CD4-positive, alpha-beta T cell (primary cell): Measurements from ENCODE around the gene TRIM67. TPM values are rescaled to one million over a fixed set of nuclear protein-coding genes. Genes with fewer than 3 reads are reported as not detected.

Experiments
- ATAC-seq: fragments of 200-7000 bp; cut with Tn5 transposase; one replicate; pipeline ENCODE4 v1.10.0; 2022; ENCODE audit warnings: mild to moderate bottlenecking; ENCODE audit not compliant: poor library complexity
- CTCF ChIA-PET: fragments of 350-600 bp; sonication (Branson Sonifier 250); formaldehyde crosslinking; loops from one replicate; lab custom pipeline; 2021; ENCODE audit warnings: antibody characterized with exemption, inconsistent platforms; lab: Charles Lee
- POLR2A ChIA-PET: fragments of 350-600 bp; sonication (Branson Sonifier 250); formaldehyde crosslinking; loops from one replicate; lab custom pipeline; 2021; ENCODE audit warnings: antibody characterized with exemption, inconsistent platforms; lab: Charles Lee
- DNase-seq, 14 experiments: peaks; one replicate each; pipeline ENCODE4 v3.0.0-alpha.2; 2013 to 2020; ENCODE audit warnings: mixed read lengths in 2 of 14
- H3K27ac ChIP-seq, 2 donors: one replicate each; pipeline versions ENCODE4 v1.5.1 to v1.7.0; 2013; ENCODE audit warnings: low read length in 2 of 2, low read depth in 1 of 2, mild to moderate bottlenecking in 1 of 2
- H3K27me3 ChIP-seq, 2 experiments: 1 replicate in 1 of 2; 2 replicates in 1 of 2; pipeline versions ENCODE4 v1.6.1 to v1.7.0; 2013; ENCODE audit warnings: low read length in 2 of 2, control low read depth in 1 of 2, mild to moderate bottlenecking in 1 of 2, moderate library complexity in 1 of 2; ENCODE audit not compliant: insufficient read depth in 2 of 2, control insufficient read depth in 1 of 2
- H3K36me3 ChIP-seq: one replicate; pipeline ENCODE4 v1.6.1; 2013; ENCODE audit warnings: low read length, control low read depth; ENCODE audit not compliant: insufficient read depth
- H3K4me1 ChIP-seq: one replicate; pipeline ENCODE4 v1.6.1; 2013; ENCODE audit warnings: low read length, control low read depth; ENCODE audit not compliant: insufficient read depth
- H3K4me3 ChIP-seq: one replicate; pipeline ENCODE4 v1.5.1; 2013; ENCODE audit warnings: mild to moderate bottlenecking, low read length, moderate library complexity
- H3K9me3 ChIP-seq, 2 experiments: 1 replicate in 1 of 2; 2 replicates in 1 of 2; pipeline versions ENCODE4 v1.6.1 to v1.7.0; 2013; ENCODE audit warnings: low read length in 2 of 2, mild to moderate bottlenecking in 2 of 2, control low read depth in 1 of 2, moderate library complexity in 1 of 2; ENCODE audit not compliant: control insufficient read depth in 1 of 2, insufficient read depth in 1 of 2
- H3K27ac Mint-ChIP-seq: one replicate; pipeline ENCODE4 v1.8.0; 2020; ENCODE audit warnings: mixed read lengths
- H3K27me3 Mint-ChIP-seq: one replicate; pipeline ENCODE4 v1.8.0; 2021; ENCODE audit warnings: mixed read lengths
- H3K36me3 Mint-ChIP-seq: one replicate; pipeline ENCODE4 v1.8.0; 2021; ENCODE audit warnings: low read depth, mixed read lengths
- H3K4me1 Mint-ChIP-seq: one replicate; pipeline ENCODE4 v1.8.0; 2021; ENCODE audit warnings: low read depth, mixed read lengths
- H3K4me3 Mint-ChIP-seq: one replicate; pipeline ENCODE4 v1.8.0; 2020; ENCODE audit warnings: mild to moderate bottlenecking, mixed read lengths
- H3K9me3 Mint-ChIP-seq: one replicate; pipeline ENCODE4 v1.8.0; 2020; ENCODE audit warnings: mixed read lengths
- CTCF ChIP-seq: fragments of 200-600 bp; IDR thresholded peaks from one replicate; pipeline ENCODE4 v1.8.0; 2022; ENCODE audit warnings: antibody characterized with exemption, mild to moderate bottlenecking
- intact Hi-C, 2 experiments: fragments of 100-400 bp; cut with DNase I in 1 of 2; cut with micrococcal nuclease in 1 of 2; formaldehyde crosslinking; loops; one replicate each; pipeline versions ENCODE4 v1.15.1 to v1.9.0; 2023 to 2025; cut with DNase I, micrococcal nuclease
- total RNA-seq, 174 experiments: library from RNA in 2 of 174; stranded (reverse) in 2 of 174; gene quantifications; one replicate each; pipeline ENCODE4 v1.2.3 and lab custom pipeline; 2021 to 2026

The TRIM67 gene
- total RNA-seq, 2 experiments from 2014 or later = not detected

- ATAC-seq (no peak), DNase-seq (no peak)
- no peak overlapping the region for H3K4me3 Mint-ChIP-seq
- no peak overlapping the region for H3K4me3 ChIP-seq
- POLR2A ChIA-PET = no interaction called here
- H3K27ac Mint-ChIP-seq = no peak overlapping the region
- CTCF ChIA-PET = no interaction called here
- no peaks in the 10 kb centered on the region for H3K36me3 ChIP-seq
- no peak for TF ChIP-seq CTCF
- intact Hi-C loops = no loop called here
- H3K27ac ChIP-seq = no peak overlapping the region
- H3K36me3 Mint-ChIP-seq = no peaks in the 10 kb centered on the region
- no peaks in the 10 kb centered on the region for H3K4me1 Mint-ChIP-seq
- peaks cover 53% of the 10 kb centered on the region for H3K27me3 Mint-ChIP-seq
- H3K9me3 ChIP-seq = peaks cover 0 to 3% of the 10 kb centered on the region in 2 experiments
- peaks cover 2% of the 10 kb centered on the region for H3K9me3 Mint-ChIP-seq
- H3K27me3 ChIP-seq = peaks cover 9 to 39% of the 10 kb centered on the region in 2 experiments
- H3K4me1 ChIP-seq = no peaks in the 10 kb centered on the region
These were observed 25.7 kb downstream of the TRIM67 start for GRCh38 chr1:231187571-231187970.

- no peaks in the 10 kb centered on the region for H3K4me1 Mint-ChIP-seq
- Histone ChIP-seq H3K9me3 (peaks cover 0 to 3% of the 10 kb centered on the region in 2 experiments), H3K27me3 (peaks cover 7 to 39% of the 10 kb centered on the region in 2 experiments), H3K4me1 (no peaks in the 10 kb centered on the region), H3K36me3 (no peaks in the 10 kb centered on the region), H3K4me3 (no peak overlapping the region), H3K27ac (no peak overlapping the region)
- peaks cover 53% of the 10 kb centered on the region for H3K27me3 Mint-ChIP-seq
- no peak for TF ChIP-seq CTCF
- no peaks in the 10 kb centered on the region for H3K36me3 Mint-ChIP-seq
- ATAC-seq = no peak
- ChIA-PET CTCF (no interaction called here), POLR2A (no interaction called here)
- intact Hi-C loops = no loop called here
- H3K4me3 Mint-ChIP-seq = no peak overlapping the region
- no peak for DNase-seq
- no peak overlapping the region for H3K27ac Mint-ChIP-seq
- H3K9me3 Mint-ChIP-seq = peaks cover 2% of the 10 kb centered on the region
These were observed 26.2 kb downstream of the TRIM67 start for GRCh38 chr1:231188072-231188471.

GRCh38 chr1:231188768-231189167 lies 26.9 kb downstream of the TRIM67 start:
- Histone ChIP-seq H3K4me3 (no peak overlapping the region), H3K4me1 (no peaks in the 10 kb centered on the region), H3K27ac (no peak overlapping the region), H3K9me3 (peaks cover 0 to 3% of the 10 kb centered on the region in 2 experiments), H3K27me3 (peaks cover 7 to 37% of the 10 kb centered on the region in 2 experiments), H3K36me3 (no peaks in the 10 kb centered on the region)
- ATAC-seq = no peak
- intact Hi-C loops = no loop called here
- no peaks in the 10 kb centered on the region for H3K36me3 Mint-ChIP-seq
- no peak for DNase-seq
- peaks cover 2% of the 10 kb centered on the region for H3K9me3 Mint-ChIP-seq
- H3K27ac Mint-ChIP-seq = no peak overlapping the region
- ChIA-PET POLR2A (no interaction called here), CTCF (no interaction called here)
- no peak overlapping the region for H3K4me3 Mint-ChIP-seq
- peaks cover 51% of the 10 kb centered on the region for H3K27me3 Mint-ChIP-seq
- TF ChIP-seq CTCF = no peak
- no peaks in the 10 kb centered on the region for H3K4me1 Mint-ChIP-seq
